Suppressor macrophage treated with lipopolysaccharide for 1 hour (primary cell): ENCODE data around the gene SMIM30.
A peak's percentile ranks its signal among the peaks of the same experiment; 100 is the strongest.
"Not testable (repeated sequence)": the region's sequence is repeated elsewhere in the genome, so short reads cannot be mapped to it uniquely, and the experiment has no call there.

Source experiments
- DNase-seq, 3 donors: peaks; one replicate each; pipeline ENCODE4 v3.0.0-alpha.2; 2020 to 2022

The SMIM30 gene

GRCh38 chr7:113118074-113118959 is at the start of gene SMIM30:
SMIM30 (minus strand) TSS chr7:113118554; CDS start chr7:113117578, 976 bp downstream.
- DNase-seq, result peak; percentile 94 to 97 (median 96)

GRCh38 chr7:113166176-113166575 is 47.8 kb upstream of the SMIM30 start:
- DNase-seq, result not testable (repeated sequence)

GRCh38 chr7:113161050-113161449 is 42.7 kb upstream of the SMIM30 start:
- DNase-seq, result no peak

- DNase-seq, result peak; percentile 21 to 35 (median 28)
Measured at GRCh38 chr7:113159746-113160339, 41.5 kb upstream of the SMIM30 start.

GRCh38 chr7:113158756-113159155 is 40.4 kb upstream of the SMIM30 start:
- DNase-seq, result peak in 2 of 3 donors; percentile 37 to 53

- no peak for DNase-seq
Measured at GRCh38 chr7:113154117-113154516, 35.8 kb upstream of the SMIM30 start.

- no peak for DNase-seq
Measured at GRCh38 chr7:113144817-113145216, 26.5 kb upstream of the SMIM30 start.

GRCh38 chr7:113143486-113144257 is 25.3 kb upstream of the SMIM30 start:
- peak in 2 of 3 donors; percentile 12 to 15 for DNase-seq

- peak; percentile 18 to 42 (median 41) for DNase-seq
Measured at GRCh38 chr7:113142385-113143119, 24.2 kb upstream of the SMIM30 start.

- no peak for DNase-seq
Measured at GRCh38 chr7:113141803-113142202, 23.4 kb upstream of the SMIM30 start.

GRCh38 chr7:113140956-113141355 is 22.6 kb upstream of the SMIM30 start:
- DNase-seq, result no peak

- no peak for DNase-seq
Measured at GRCh38 chr7:113137241-113137640, 18.9 kb upstream of the SMIM30 start.

GRCh38 chr7:113134025-113134424 is 15.7 kb upstream of the SMIM30 start:
- no peak for DNase-seq

- no peak for DNase-seq
Measured at GRCh38 chr7:113131367-113131766, 13.0 kb upstream of the SMIM30 start.

- no peak for DNase-seq
Measured at GRCh38 chr7:113128031-113128430, 9.7 kb upstream of the SMIM30 start.

GRCh38 chr7:113125728-113126127 is 7.4 kb upstream of the SMIM30 start:
- no peak for DNase-seq

- no peak for DNase-seq
Measured at GRCh38 chr7:113122744-113123143, 4.4 kb upstream of the SMIM30 start.

- DNase-seq, result peak; percentile 26 to 45 (median 27)
Measured at GRCh38 chr7:113120647-113121046, 2.3 kb upstream of the SMIM30 start.

- DNase-seq, result no peak
Measured at GRCh38 chr7:113119429-113119828, 1.1 kb upstream of the SMIM30 start.

- DNase-seq, result peak; percentile 39 to 60 (median 44)
Measured at GRCh38 chr7:113117374-113117774, 980 bp downstream of the SMIM30 start.

- no peak for DNase-seq
Measured at GRCh38 chr7:113113912-113114311, 4.4 kb downstream of the SMIM30 start.

GRCh38 chr7:113109718-113110117 is 8.6 kb downstream of the SMIM30 start:
- no peak for DNase-seq
